ENCODE results near the gene TVP23C. TPM values are rescaled to one million over a fixed set of nuclear protein-coding genes. Genes with fewer than 3 reads are reported as not detected.
"Not testable (repeated sequence)": the region's sequence is repeated elsewhere in the genome, so short reads cannot be mapped to it uniquely, and the experiment has no call there.

Gene TVP23C
- total and polyA plus RNA-seq, 9 of the 15 experiments (the other 6 are each of a cell fraction or from before 2014, with no cell fraction given): 5.7 to 16.8 (median 8.2) TPM

GRCh38 chr17:15563375-15563857 is at the start of gene TVP23C (continued):
- TF ChIP-seq TFAP4 (CRISPR knock-in tag; IDR thresholded peaks at IDR 0.05; ENCODE audit: borderline replicate concordance) (peak; percentile 53; the same call in 1 of the 2 replicates), POLR2G (IDR thresholded peaks at IDR 0.05; ENCODE audit: low read depth, low read length) (peak; percentile 88), POLR2B (IDR thresholded peaks at IDR 0.05; ENCODE audit: low read depth, partially characterized antibody) (peak; percentile 55), CREM (IDR thresholded peaks at IDR 0.05; ENCODE audit: low read depth) (peak; percentile 86), YY1 (IDR thresholded peaks at IDR 0.05; ENCODE audit: borderline replicate concordance in 1 of 3, control insufficient read depth in 1 of 3, extremely low read depth in 1 of 3, insufficient read depth in 3 of 3, insufficient read length in 1 of 3, insufficient replicate concordance in 2 of 3, low read depth in 1 of 3, low read length in 2 of 3) (peak in 2 of 3 experiments; percentile 58 to 85), POLR2H (tag; IDR thresholded peaks at IDR 0.05; ENCODE audit: low read depth) (peak; percentile 48; the same call in 1 of the 2 replicates), SUPT5H (IDR thresholded peaks at IDR 0.05) (peak; percentile 71), GABPA (tag; conservative IDR thresholded peaks at IDR 0.05; ENCODE audit: low read depth) (peak; percentile 37), TAF1 (IDR thresholded peaks at IDR 0.05; ENCODE audit: control insufficient read depth, extremely low read depth, insufficient read depth, low read length, severe bottlenecking) (peak; percentile 39), CREB1 (CRISPR knock-in tag; IDR thresholded peaks at IDR 0.05) (peak; percentile 35; the same call in 1 of the 2 replicates), POLR2AphosphoS5 (IDR thresholded peaks at IDR 0.05; ENCODE audit: control insufficient read depth, insufficient read depth, low read depth, low read length) (peak; percentile 46; the same call in 1 of the 2 replicates), POLR2A (conservative IDR thresholded peaks at IDR 0.05) (peak; percentile 69), GABPB1 (CRISPR knock-in tag; IDR thresholded peaks at IDR 0.05) (peak; percentile 46; the same call in 1 of the 2 replicates), TAF7 (tag; IDR thresholded peaks at IDR 0.05) (peak; percentile 33; the same call in 1 of the 2 replicates)
- TF ChIP-seq, protein P1, sequence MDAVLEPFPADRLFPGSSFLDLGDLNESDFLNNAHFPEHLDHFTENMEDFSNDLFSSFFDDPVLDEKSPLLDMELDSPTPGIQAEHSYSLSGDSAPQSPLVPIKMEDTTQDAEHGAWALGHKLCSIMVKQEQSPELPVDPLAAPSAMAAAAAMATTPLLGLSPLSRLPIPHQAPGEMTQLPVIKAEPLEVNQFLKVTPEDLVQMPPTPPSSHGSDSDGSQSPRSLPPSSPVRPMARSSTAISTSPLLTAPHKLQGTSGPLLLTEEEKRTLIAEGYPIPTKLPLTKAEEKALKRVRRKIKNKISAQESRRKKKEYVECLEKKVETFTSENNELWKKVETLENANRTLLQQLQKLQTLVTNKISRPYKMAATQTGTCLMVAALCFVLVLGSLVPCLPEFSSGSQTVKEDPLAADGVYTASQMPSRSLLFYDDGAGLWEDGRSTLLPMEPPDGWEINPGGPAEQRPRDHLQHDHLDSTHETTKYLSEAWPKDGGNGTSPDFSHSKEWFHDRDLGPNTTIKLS (IDR thresholded peaks at IDR 0.05; ENCODE audit: borderline replicate concordance, low read depth): peak; percentile 92; the same call in 1 of the 2 replicates
- TF ChIP-seq, protein P2, sequence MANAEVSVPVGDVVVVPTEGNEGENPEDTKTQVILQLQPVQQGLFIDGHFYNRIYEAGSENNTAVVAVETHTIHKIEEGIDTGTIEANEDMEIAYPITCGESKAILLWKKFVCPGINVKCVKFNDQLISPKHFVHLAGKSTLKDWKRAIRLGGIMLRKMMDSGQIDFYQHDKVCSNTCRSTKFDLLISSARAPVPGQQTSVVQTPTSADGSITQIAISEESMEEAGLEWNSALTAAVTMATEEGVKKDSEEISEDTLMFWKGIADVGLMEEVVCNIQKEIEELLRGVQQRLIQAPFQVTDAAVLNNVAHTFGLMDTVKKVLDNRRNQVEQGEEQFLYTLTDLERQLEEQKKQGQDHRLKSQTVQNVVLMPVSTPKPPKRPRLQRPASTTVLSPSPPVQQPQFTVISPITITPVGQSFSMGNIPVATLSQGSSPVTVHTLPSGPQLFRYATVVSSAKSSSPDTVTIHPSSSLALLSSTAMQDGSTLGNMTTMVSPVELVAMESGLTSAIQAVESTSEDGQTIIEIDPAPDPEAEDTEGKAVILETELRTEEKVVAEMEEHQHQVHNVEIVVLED (CRISPR knock-in tag; IDR thresholded peaks at IDR 0.05): 0 out of 2 replicates have a peak, but pooled peaks have one; percentile 33
- TF ChIP-seq CREB1 (IDR thresholded peaks at IDR 0.05): not testable (repeated sequence)
- TF ChIP-seq, protein P3, sequence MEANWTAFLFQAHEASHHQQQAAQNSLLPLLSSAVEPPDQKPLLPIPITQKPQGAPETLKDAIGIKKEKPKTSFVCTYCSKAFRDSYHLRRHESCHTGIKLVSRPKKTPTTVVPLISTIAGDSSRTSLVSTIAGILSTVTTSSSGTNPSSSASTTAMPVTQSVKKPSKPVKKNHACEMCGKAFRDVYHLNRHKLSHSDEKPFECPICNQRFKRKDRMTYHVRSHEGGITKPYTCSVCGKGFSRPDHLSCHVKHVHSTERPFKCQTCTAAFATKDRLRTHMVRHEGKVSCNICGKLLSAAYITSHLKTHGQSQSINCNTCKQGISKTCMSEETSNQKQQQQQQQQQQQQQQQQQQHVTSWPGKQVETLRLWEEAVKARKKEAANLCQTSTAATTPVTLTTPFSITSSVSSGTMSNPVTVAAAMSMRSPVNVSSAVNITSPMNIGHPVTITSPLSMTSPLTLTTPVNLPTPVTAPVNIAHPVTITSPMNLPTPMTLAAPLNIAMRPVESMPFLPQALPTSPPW (CRISPR knock-in tag; IDR thresholded peaks at IDR 0.05): peak; percentile 40; the same call in 1 of the 2 replicates

All from K562 (cell line).